Psoas muscle (tissue), 8 donors: ENCODE results near the gene SH2D1B. TPM values are rescaled to one million over a fixed set of nuclear protein-coding genes. Genes with fewer than 3 reads are reported as not detected.

Experiments used
- ATAC-seq, 4 donors: fragments of 200-7000 bp; cut with Tn5 transposase; one replicate each; pipeline ENCODE4 v1.9.1; 2020; ENCODE audit warnings: moderate library complexity in 3 of 4, mild to moderate bottlenecking in 2 of 4
- DNase-seq, 2 donors: peaks; one replicate each; pipeline ENCODE4 v3.0.0-alpha.2; 2020
- H3K27ac ChIP-seq: fragments of 200-600 bp; one replicate; pipeline ENCODE4 v1.8.0; 2022
- H3K27me3 ChIP-seq, 3 donors: fragments of 200-600 bp in 1 of 3; one replicate each; pipeline versions ENCODE4 v1.6.1 to v1.8.0; 2013 to 2022; ENCODE audit warnings: low read length in 2 of 3, mild to moderate bottlenecking in 2 of 3, moderate library complexity in 1 of 3; ENCODE audit not compliant: insufficient read depth in 3 of 3
- H3K36me3 ChIP-seq, 2 donors: fragments of 200-600 bp in 1 of 2; one replicate each; pipeline versions ENCODE4 v1.6.1 to v1.8.0; 2013 to 2022; ENCODE audit warnings: low read depth in 1 of 2, mild to moderate bottlenecking in 1 of 2, moderate library complexity in 1 of 2; ENCODE audit not compliant: insufficient read depth in 1 of 2
- H3K4me1 ChIP-seq: fragments of 200-600 bp; one replicate; pipeline ENCODE4 v1.8.0; 2022
- H3K4me3 ChIP-seq: fragments of 200-600 bp; one replicate; pipeline ENCODE4 v1.8.0; 2022; ENCODE audit warnings: mild to moderate bottlenecking
- H3K9me3 ChIP-seq: fragments of 200-600 bp; one replicate; pipeline ENCODE4 v1.8.0; 2022
- CTCF ChIP-seq: fragments of 200-600 bp; IDR thresholded peaks from one replicate; pipeline ENCODE4 v1.8.0; 2022; ENCODE audit warnings: antibody characterized with exemption
- WGBS, 3 donors: extraction: QIAGEN DNeasy Blood & Tissue Kit; methylation state at CpG; one replicate each; pipeline versions ENCODE4 v1.1.6 to v1.1.7; 2013; 5-methylcytosine and 5-hydroxymethylcytosine counted together
- intact Hi-C, 2 donors: fragments of 100-400 bp; cut with DNase I; formaldehyde crosslinking; loops; one replicate each; pipeline versions ENCODE4 v1.11.0 to v1.14.2; 2022
- polyA plus RNA-seq, 3 donors: library from polyadenylated mRNA; stranded (reverse); fragments of 200-250 nt; gene quantifications; one replicate each; pipeline ENCODE4 v1.2.3, GENCODE V29; 2013
- total RNA-seq, 4 donors: library from RNA; stranded (reverse); fragmentation: NEBNext Ultra II Directional in 2 of 4; extraction: Animal tissue kit (Norgen Biotek cat#: 25700) in 2 of 4; gene quantifications; one replicate each; pipeline versions ENCODE4 v1.2.1 to v1.2.4, GENCODE V29; 2021 to 2023
- donor health status: healthy with polysubstance abuse.
- donor health status: DM: no; HTN: no; CAD: no; lungs with moderate emphysema.
- donor health status: Bipolar disorder and iron deficiency.
- donor health status: healthy.
- donor health status: DM: yes; HTN: yes; CAD: no.
- donor health status: DM: no; HTN: no; CAD: no.
- donor health status: DM: no; HTN: no; CAD: no.
- donor health status: DM: yes; HTN: yes; CAD: no.

The SH2D1B gene
- total and polyA plus RNA-seq, 7 donors: 0.12 to 4.0 (median 1.2) TPM

DNA sequence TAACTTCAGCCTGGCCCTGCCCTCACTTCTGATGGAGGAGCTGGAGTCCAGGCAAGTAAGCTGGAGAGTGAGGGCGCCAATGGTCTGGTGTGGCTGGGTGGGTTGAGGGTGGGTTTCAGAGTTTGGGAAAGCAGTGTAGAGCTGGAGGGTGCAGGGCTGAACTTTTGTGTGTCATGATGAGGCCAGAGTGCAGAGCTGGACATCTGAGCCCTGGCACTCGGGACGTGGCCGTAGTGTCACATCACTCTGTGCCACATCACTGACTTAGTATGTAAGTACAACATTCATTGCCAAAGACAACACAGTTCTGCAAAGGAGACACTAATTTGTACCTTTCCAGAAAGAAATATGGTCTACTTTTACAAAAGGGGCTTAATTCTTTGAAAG is 51.1 kb downstream of the SH2D1B start:
- intact Hi-C loops: no loop called here
- no peak for DNase-seq
- ATAC-seq: no peak
- Histone ChIP-seq H3K9me3 (no peaks in the 10 kb centered on the region), H3K27ac (no peak overlapping the region), H3K36me3 (no peaks in the 10 kb centered on the region), H3K4me3 (no peak overlapping the region), H3K27me3 (no peaks in the 10 kb centered on the region), H3K4me1 (no peaks in the 10 kb centered on the region)
- TF ChIP-seq CTCF: no peak
- WGBS, 3 donors: 80 to 96% (median 88%) methylated on average over 4 of the region's 4 CpGs

DNA sequence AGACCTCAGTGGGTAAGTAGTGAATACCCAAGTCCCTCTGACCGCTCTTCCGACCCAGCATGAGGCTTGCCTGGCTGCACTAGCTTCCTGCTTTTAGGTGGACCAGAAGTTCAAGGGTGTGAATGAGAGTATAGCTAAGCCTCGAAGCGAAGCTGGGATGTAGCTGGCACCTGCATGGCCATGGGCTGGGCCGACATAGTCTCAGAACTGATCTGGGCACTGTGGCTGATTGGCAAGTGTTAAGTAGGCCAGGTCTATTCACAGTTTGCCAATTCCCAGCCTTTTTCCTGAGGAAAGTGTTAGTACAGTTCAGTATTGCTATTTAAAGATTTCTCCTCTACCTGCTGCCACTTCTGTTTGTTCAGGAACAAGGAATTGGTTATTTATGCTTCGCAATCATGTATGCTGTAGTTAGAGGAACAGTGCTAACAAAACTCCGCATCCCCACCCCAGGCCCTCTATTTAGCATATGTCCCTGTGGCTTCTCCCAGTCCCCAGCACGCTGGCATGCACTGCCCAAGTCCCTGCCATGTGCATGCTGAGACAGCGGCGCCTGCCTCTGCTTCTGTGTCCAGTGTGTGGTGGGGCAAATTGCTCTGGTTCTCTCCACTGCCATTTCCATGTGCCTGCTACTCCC is 51.6 kb downstream of the SH2D1B start:
- no peaks in the 10 kb centered on the region for H3K36me3 ChIP-seq
- no peak for TF ChIP-seq CTCF
- H3K27ac ChIP-seq: no peak overlapping the region
- ATAC-seq (no peak), DNase-seq (no peak)
- no peak overlapping the region for H3K4me3 ChIP-seq
- H3K27me3 ChIP-seq: no peaks in the 10 kb centered on the region
- H3K4me1 ChIP-seq: no peaks in the 10 kb centered on the region
- WGBS, 3 donors: 90 to 95% (median 93%) methylated on average over 10 of the region's 10 CpGs
- intact Hi-C loops: no loop called here
- H3K9me3 ChIP-seq: no peaks in the 10 kb centered on the region

DNA sequence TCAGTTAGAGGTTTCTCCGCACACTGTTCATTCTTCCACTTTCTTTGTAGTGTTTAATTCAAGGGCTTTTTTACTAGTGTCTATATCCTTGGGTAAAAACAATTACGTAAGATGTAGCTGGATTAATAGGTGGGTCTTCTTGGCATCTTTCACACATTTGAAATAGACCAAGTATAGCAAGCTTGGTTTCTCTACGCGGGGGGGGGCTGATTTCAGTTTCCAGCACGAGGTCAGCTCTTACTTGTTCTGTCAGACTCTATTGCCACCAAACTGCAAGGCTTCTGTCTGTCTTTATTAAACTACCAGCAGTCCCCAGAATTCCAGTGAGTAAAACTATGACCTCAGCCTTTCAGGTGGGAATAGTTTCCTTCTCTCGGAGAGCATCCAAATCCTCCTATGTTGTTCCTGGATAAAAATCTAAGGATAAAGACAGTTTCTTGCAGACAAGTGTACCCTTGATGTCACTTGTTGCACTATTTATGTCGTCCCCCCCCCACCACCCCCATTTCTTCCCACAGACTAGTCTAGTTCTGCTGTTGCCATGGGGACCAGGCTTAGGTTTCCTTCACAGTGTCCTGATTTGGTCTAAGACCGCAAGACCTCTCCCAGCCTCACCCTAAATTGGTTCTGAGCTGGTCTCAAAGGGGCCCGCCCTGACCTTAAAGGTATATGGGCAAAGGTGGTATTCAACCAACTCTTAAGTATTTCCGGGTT is 52.3 kb downstream of the SH2D1B start:
- 78 to 85% (median 84%) methylated on average over 10 of the region's 10 CpGs for WGBS, 3 donors
- ATAC-seq (no peak), DNase-seq (no peak)
- Histone ChIP-seq H3K36me3 (no peaks in the 10 kb centered on the region), H3K4me3 (no peak overlapping the region), H3K27ac (no peak overlapping the region), H3K4me1 (no peaks in the 10 kb centered on the region), H3K9me3 (no peaks in the 10 kb centered on the region), H3K27me3 (no peaks in the 10 kb centered on the region)
- intact Hi-C loops: no loop called here
- TF ChIP-seq CTCF: no peak

DNA sequence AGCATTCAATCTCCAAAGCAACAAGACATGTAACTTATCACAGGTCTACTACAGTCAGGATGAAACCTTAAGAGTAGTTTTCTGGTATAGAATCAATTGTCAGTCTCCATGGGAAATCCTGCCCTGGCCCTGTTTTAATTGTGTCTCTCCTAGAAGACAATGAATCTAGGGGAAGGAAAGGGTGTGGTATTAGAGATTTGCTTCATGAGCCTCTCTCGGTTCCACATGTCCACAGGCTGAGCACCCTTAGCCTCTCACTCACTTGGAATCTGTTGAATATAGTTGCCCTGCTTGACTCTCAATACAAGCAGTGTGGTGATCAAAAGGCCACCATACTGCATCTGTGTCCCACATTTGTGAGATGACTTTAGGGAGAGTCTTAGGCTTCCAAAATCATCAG is 53.0 kb downstream of the SH2D1B start:
- Histone ChIP-seq H3K27ac (no peak overlapping the region), H3K4me1 (no peaks in the 10 kb centered on the region), H3K9me3 (no peaks in the 10 kb centered on the region), H3K36me3 (no peaks in the 10 kb centered on the region), H3K4me3 (no peak overlapping the region), H3K27me3 (no peaks in the 10 kb centered on the region)
- no peak for ATAC-seq
- TF ChIP-seq CTCF: no peak
- no peak for DNase-seq
- WGBS, 3 donors: 57 to 74% (median 57%) methylated on average over 1 of the region's 1 CpG
- intact Hi-C loops: no loop called here
